A673 (cell line): ENCODE data around the gene POLD2.

Experiments
- CTCF ChIP-seq: fragments of 300-800, 200-600 bp; sonication (generic); conservative IDR thresholded peaks from 2 replicates; pipeline ENCODE4 v1.5.1; 2017; ENCODE audit warnings: low read depth, mild to moderate bottlenecking, antibody characterized with exemption, low read length, moderate library complexity, mixed read lengths
- EZH2 ChIP-seq: fragments of 200-600 bp; sonication (generic); IDR thresholded peaks from 2 replicates; pipeline ENCODE4 v1.6.1; 2017; ENCODE audit warnings: borderline replicate concordance, low read depth, mild to moderate bottlenecking, mixed read lengths, antibody characterized with exemption, low read length; ENCODE audit not compliant: poor library complexity, severe bottlenecking

DNA sequence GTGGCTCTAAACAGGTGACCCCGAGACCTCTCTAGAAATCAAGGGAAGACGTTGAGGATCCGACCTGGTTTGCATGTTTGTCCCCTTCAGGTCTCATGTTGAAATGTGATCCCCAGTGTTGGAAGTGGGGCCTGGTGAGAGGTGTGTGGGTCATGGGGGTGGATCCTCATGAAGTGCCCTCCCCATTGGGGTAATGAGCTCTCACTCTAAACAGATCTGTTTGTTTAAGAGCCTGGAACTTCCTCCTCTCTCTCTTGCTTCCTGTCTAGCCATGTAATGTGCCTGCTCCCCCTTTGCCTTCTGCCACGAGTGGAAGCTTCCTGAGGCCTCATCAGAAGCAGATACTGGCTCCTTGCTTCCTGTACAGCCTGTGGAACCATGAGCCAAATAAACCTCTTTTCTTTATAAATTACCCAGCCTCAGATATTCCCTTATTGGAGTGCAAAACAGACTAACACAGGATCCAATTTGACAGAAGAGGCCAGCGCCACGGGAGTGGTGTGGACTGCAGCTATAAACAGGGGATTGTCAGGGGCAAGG, 30.2 kb downstream of the POLD2 start:
- TF ChIP-seq CTCF (no peak), EZH2 (no peak)
